Mammary epithelial cell (primary cell): Measurements from ENCODE around the gene GRID2.

Source experiments
- EZH2 ChIP-seq: IDR thresholded peaks from 2 replicates; pipeline ENCODE4 v1.6.1; 2012; ENCODE audit warnings: low read length, inconsistent platforms, borderline replicate concordance
- TF ChIP-seq, protein P1 (sequence below), 2 donors: IDR thresholded peaks in 1 of 2; conservative IDR thresholded peaks in 1 of 2; 2 replicates each; pipeline ENCODE4 v1.5.1; 2011 to 2012; ENCODE audit warnings: inconsistent platforms in 2 of 2, low read length in 2 of 2, mild to moderate bottlenecking in 2 of 2, control low read depth in 1 of 2, low read depth in 1 of 2; ENCODE audit not compliant: insufficient read depth in 1 of 2; ENCODE audit errors: extremely low read depth in 1 of 2

GRCh38 chr4:93451954-93452353 lies 1148.2 kb downstream of the GRID2 start:
- TF ChIP-seq, protein P1, sequence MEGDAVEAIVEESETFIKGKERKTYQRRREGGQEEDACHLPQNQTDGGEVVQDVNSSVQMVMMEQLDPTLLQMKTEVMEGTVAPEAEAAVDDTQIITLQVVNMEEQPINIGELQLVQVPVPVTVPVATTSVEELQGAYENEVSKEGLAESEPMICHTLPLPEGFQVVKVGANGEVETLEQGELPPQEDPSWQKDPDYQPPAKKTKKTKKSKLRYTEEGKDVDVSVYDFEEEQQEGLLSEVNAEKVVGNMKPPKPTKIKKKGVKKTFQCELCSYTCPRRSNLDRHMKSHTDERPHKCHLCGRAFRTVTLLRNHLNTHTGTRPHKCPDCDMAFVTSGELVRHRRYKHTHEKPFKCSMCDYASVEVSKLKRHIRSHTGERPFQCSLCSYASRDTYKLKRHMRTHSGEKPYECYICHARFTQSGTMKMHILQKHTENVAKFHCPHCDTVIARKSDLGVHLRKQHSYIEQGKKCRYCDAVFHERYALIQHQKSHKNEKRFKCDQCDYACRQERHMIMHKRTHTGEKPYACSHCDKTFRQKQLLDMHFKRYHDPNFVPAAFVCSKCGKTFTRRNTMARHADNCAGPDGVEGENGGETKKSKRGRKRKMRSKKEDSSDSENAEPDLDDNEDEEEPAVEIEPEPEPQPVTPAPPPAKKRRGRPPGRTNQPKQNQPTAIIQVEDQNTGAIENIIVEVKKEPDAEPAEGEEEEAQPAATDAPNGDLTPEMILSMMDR (conservative IDR thresholded peaks at IDR 0.05 in 1 of 2, IDR thresholded peaks at IDR 0.05 in 1 of 2; ENCODE audit: extremely low read depth in 1 of 2, insufficient read depth in 1 of 2, low read depth in 1 of 2, low read length in 2 of 2) = no peak
- no peak for TF ChIP-seq EZH2
